Measurements from ENCODE around the gene PRPS2.

DNA sequence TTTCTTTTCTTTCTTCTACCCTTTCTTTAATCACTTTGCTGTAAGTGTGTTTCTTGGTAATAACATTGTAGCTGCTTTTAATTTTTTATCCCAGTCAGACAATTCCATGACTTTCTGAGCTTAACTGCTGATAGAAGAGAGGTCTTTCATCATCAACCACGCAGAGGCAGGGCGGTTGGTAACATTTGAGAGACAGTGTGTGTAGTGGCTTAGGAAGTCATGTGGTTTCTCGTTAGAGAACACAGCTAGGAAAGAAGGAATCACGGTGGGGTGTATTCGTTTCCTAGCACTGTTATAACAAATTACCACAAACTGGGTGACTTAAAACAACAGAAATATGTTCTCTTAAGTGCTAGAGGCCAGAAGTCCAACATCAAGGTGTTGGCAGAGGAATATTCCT lies 11.5 kb downstream of the PRPS2 start:
- no peak for TF ChIP-seq EZH2phosphoT487 (IDR thresholded peaks at IDR 0.05; ENCODE audit: borderline replicate concordance)
- no peak for TF ChIP-seq CTCF (conservative IDR thresholded peaks at IDR 0.05; ENCODE audit: low read length)

All from Loucy (cell line).